Measurements from ENCODE around the gene GPR4.

Gene GPR4

GRCh38 chr19:45587873-45588272, 14.1 kb downstream of the GPR4 start:
- FAIRE-seq: no peak

DNA sequence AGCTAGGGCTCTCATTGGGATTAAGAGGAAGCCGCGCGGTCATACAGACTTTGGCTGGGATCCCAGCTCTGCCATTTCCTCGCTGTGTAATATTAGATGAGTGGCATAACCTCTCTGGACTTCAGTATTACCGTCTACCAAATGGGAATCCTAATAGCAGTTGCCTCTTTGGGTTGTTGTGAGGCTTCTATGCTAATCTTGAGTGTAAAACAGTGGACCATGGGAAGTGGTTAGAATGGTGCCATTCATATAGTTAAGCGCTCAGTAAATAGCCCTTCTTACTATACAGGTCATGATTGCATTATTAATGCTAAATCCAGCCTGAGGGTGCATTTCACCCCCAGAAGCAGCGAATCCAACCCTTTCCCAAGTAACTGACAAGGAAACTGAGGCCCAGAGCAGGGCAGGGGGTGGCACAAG, 16.8 kb downstream of the GPR4 start:
- FAIRE-seq: no peak

DNA sequence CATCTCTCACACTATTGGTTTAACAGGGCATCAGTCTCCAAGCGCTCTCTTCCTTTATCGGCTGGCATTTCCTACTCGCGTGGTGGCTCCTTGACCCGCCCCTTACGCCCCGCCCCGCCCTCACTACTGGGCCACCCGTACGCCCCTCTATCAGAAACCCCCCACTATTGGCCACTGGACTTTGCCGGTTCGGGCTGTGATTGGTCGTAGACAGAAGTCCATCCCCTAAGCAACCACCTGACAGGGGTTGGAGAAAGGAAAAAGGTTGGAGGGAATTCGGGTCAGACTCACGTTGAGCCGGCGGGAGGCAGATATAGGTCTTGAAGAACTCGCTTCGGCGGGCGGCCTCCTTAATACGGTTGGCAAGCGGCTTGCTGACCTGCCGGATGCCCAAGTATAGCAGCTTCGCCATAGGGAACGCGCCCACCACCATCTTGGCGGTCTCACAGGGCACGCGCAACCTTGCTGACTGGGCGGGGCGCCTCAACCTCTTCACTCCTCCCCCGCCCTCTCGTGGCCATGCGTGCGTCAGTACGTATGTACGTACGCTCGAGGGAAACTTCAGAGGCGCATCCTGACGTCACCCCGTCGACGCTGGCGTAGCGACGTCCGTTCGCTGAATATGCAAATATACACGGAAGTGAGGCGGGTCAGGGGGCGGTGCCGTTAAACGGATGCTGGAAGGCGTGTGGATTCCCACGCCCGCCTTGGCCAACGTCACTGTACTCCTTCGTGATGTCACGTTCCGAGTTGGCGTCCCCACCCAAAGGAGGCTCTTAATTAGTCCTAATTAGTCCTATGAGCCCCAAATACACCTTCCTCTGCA, 17.5 kb downstream of the GPR4 start, which contains the start of gene OPA3:
OPA3 (minus strand) TSS at position 471 of the 826 bp plus-strand sequence; CDS start at position 433, 38 bp downstream.
- FAIRE-seq: peak; percentile 89

DNA sequence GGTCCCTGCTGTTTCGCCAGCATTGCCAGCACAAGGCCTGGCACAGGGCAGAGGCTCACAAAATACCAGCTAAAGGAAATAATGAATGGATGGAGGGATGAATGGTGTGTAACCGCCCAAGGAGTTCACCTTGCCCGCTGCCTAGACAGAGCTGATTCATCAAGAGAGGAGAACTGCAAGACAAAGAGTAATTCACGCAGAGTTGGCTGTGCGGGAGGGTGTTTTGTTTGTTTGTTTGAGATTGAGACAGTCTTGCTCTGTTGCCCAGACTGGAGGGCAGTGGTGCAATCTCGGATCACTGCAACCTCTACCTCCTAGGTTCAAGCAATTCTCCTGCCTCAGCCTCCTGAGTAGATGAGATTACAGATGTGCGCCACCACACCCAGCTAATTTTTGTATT, 20.4 kb downstream of the GPR4 start:
- FAIRE-seq: no peak

- FAIRE-seq: no peak
These were observed 23.2 kb downstream of the GPR4 start for GRCh38 chr19:45578861-45579260.

DNA sequence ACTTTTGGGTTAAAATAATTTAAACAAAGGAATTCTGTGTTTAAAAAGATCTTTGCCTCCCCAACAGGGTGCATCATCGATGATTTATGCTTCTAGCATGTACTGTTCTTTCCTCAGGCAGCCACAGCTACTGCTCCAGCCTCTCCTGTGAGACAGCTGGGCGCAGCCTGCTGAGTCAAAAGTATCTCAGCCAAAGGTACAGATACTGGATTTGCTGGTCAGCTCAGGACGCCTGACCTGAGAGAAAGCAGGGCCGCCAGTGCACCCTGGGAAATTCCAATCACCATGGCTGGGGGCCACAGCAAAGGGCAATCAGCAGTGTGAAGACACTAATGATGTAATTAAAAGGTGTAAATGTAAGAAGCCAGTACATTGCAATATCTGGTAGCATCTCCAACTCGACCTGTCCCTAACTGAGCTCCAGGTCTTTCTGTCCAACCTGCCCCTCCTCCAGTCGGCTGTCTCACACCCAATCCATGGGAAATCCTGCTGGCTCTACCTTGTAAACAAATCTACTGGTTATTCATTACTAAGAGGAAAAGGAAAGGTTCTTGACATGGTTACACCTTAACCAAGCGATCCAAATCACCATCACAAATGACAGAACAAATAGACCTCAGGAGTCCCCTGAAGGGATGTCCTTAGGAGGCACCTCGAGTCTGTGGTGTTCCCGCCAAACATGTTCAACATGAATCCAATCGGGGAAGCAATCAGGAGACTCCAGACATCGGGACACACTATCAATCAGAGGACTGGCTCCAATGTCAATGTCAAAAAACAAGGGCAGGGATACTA, 24.7 kb downstream of the GPR4 start:
- peak; percentile 72 for FAIRE-seq

GRCh38 chr19:45576682-45577081, 25.3 kb downstream of the GPR4 start:
- FAIRE-seq: no peak

GRCh38 chr19:45575216-45575615, 26.8 kb downstream of the GPR4 start:
- FAIRE-seq: no peak

DNA sequence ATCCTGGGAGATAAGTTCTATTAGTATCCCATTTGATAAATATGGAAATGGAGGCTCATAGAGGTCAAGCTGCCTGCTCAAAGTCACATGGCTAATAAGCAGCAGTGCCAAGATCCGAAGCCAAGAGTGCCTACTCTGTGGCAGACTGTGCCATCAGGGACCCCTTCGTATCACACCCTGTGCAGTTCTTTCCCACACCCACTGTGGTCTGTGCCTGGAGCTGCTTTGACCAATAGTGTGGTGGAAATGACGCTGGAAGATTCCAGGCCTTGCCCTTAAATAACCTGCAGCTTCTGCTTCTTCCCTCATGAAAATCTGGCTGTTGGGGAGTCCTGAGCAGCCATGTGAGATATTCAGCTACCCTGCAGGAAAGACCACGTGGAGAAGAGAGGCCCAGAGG, 27.5 kb downstream of the GPR4 start:
- FAIRE-seq: no peak

- no peak for FAIRE-seq
These were observed 30.4 kb downstream of the GPR4 start for GRCh38 chr19:45571457-45572220.

GRCh38 chr19:45569619-45570421, 32.2 kb downstream of the GPR4 start:
- no peak for FAIRE-seq

GRCh38 chr19:45568732-45569131, 33.3 kb downstream of the GPR4 start:
- no peak for FAIRE-seq

DNA sequence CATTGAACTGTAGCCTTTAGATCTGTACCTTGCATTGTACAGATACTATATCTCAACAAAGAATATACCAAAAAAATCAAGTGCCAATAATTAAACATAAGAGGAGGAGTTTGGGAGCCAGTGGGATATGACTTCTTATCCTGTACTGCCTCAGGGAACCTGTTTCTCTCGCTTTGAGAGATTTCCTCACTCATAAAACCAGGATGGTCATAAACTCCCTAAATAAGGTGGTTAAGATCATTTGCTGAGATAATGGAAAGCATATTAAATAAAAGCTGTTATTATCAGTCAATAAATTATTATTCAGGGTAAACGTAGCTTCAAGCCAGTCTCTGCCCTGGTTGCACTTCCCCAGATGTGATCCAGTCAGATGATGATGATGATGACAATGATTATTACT, 34.4 kb downstream of the GPR4 start:
- no peak for FAIRE-seq

DNA sequence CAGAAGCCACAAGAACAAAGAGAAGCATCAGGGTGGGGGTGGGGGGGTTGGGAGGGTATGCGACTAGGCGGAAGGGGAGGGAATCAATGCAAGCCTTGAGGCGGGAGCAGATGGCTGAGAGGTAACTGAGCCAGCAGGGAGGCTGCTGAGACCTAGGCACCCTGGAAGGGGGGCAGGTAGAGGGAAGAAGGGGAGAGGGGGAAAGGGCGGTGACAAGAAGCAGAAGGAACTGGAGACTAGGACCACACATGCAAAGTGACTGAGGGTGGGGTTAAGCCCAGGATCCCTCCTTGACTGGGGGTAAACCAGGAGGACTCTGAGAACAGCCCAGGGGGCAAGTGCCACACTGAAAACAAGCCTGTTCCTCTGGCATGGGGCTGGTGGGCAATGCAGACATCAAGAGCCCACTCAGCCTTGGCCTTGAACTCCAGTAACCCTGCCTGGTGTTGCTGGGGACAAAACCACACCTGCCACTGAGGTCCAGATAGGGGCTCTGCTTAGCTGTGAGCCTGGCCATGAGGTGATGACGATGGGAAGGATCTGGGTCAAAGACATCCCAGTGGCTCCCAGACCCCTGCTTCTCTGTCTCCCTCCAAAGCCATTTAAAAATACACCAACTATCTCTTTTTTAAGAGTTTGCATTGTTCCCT, 37.8 kb downstream of the GPR4 start:
- FAIRE-seq: no peak

- no peak for FAIRE-seq
These were observed 41.3 kb downstream of the GPR4 start for GRCh38 chr19:45560686-45561085.

- FAIRE-seq: no peak
These were observed 42.0 kb downstream of the GPR4 start for GRCh38 chr19:45560038-45560437.

- no peak for FAIRE-seq
These were observed 43.6 kb downstream of the GPR4 start for GRCh38 chr19:45558399-45558878.

- no peak for FAIRE-seq
These were observed 45.2 kb downstream of the GPR4 start for GRCh38 chr19:45556835-45557234.

GRCh38 chr19:45554481-45554880, 47.5 kb downstream of the GPR4 start:
- no peak for FAIRE-seq

DNA sequence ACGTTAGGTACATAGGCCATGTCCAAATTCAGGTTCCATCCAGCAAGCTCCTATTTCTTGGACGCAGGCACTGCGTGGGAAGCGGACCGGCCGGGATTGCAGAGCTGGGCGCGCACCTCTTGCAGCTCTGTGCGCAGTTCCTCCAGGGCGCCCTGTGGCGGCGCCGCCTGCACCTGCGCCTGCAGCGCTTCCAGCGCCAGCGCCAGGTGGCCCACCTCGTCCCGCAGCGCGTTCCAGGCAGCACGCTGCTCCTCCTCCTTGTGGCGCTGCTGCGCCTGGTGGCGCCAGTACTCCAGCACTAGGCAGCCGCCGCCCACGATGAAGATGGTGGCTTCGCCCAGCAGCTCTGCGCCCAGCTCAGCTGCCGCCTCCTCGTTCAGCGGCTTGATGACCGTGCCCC, 48.5 kb downstream of the GPR4 start:
- no peak for FAIRE-seq

DNA sequence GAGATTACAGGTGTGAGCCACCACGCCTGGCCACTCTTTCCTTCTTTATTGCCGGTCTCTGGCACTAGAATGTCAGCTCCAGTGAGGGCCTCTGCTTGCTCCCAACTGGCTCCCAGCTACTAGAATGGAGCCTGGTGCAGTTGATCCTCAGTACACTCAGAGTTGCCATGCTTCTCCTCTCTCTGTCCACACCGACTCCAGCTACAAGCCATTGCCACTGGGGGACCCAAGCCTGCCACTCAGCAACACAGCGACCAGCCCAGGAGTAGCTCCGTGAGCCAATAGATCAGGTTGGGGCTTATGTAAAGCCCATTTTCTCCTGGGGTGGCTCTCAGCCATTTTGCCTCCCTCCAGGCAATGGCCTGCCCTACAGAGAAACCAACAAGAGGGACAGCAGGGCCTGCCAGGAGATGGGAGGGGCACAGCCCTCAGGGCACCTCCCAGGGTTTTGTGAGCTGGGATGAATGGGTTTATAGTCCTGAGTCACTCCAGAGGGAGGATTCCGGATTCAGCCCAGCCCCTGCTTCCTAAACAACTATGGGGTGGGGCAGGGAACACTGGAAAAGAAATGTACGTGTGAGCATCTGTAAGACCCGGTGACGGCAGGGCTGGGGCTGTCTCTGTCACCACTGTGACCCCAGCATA, 53.9 kb downstream of the GPR4 start:
- no peak for FAIRE-seq
